Measurements from ENCODE around the gene ESRRG. TPM values are rescaled to one million over a fixed set of nuclear protein-coding genes. Genes with fewer than 3 reads are reported as not detected.

The ESRRG gene
- total RNA-seq, 2 experiments from 2014 or later, result not detected

- H3K27me3 Mint-ChIP-seq, result no peaks in the 10 kb centered on the region
- intact Hi-C loops (cut with DNase I, micrococcal nuclease), result no loop called here
- no peak overlapping the region for H3K4me3 Mint-ChIP-seq
- H3K27ac Mint-ChIP-seq, result no peak overlapping the region
- ChIA-PET POLR2A (no interaction called here), CTCF (interaction anchor here (0.6 kb wide), 1 partner anchor 1508 kb away, joined by 4 read pairs; no protein-coding TSS in a partner anchor)
- no peaks in the 10 kb centered on the region for H3K4me1 Mint-ChIP-seq
- no peak for ATAC-seq
- no peak for DNase-seq
- H3K36me3 Mint-ChIP-seq (ENCODE audit: low read depth), result no peaks in the 10 kb centered on the region
- H3K9me3 Mint-ChIP-seq (ENCODE audit: low read depth), result no peaks in the 10 kb centered on the region
Measured at GRCh38 chr1:216662681-216663080, 60.5 kb downstream of the ESRRG start.

GRCh38 chr1:216660561-216660960 is 62.7 kb downstream of the ESRRG start:
- H3K36me3 Mint-ChIP-seq (ENCODE audit: low read depth), result no peaks in the 10 kb centered on the region
- no peak overlapping the region for H3K27ac Mint-ChIP-seq
- POLR2A ChIA-PET, result no interaction called here
- H3K27me3 Mint-ChIP-seq, result no peaks in the 10 kb centered on the region
- ATAC-seq (no peak), DNase-seq (no peak)
- CTCF ChIA-PET, result no interaction called here
- H3K4me1 Mint-ChIP-seq, result no peaks in the 10 kb centered on the region
- no peaks in the 10 kb centered on the region for H3K9me3 Mint-ChIP-seq (ENCODE audit: low read depth)
- intact Hi-C loops (cut with DNase I, micrococcal nuclease), result no loop called here
- H3K4me3 Mint-ChIP-seq, result no peak overlapping the region

GRCh38 chr1:216653001-216653400 is 70.2 kb downstream of the ESRRG start:
- no peak for DNase-seq
- H3K36me3 Mint-ChIP-seq (ENCODE audit: low read depth), result no peaks in the 10 kb centered on the region
- intact Hi-C loops (cut with DNase I, micrococcal nuclease), result no loop called here
- no peaks in the 10 kb centered on the region for H3K9me3 Mint-ChIP-seq (ENCODE audit: low read depth)
- ChIA-PET CTCF (no interaction called here), POLR2A (no interaction called here)
- no peak for ATAC-seq
- H3K27ac Mint-ChIP-seq, result no peak overlapping the region
- H3K4me1 Mint-ChIP-seq, result no peaks in the 10 kb centered on the region
- no peak overlapping the region for H3K4me3 Mint-ChIP-seq
- no peaks in the 10 kb centered on the region for H3K27me3 Mint-ChIP-seq

GRCh38 chr1:216651826-216652418 is 71.3 kb downstream of the ESRRG start:
- ChIA-PET CTCF (no interaction called here), POLR2A (no interaction called here)
- Mint-ChIP-seq H3K9me3 (ENCODE audit: low read depth) (no peaks in the 10 kb centered on the region), H3K27ac (no peak overlapping the region), H3K27me3 (no peaks in the 10 kb centered on the region), H3K4me1 (no peaks in the 10 kb centered on the region), H3K36me3 (ENCODE audit: low read depth) (no peaks in the 10 kb centered on the region), H3K4me3 (no peak overlapping the region)
- intact Hi-C loops (cut with DNase I, micrococcal nuclease), result no loop called here
- ATAC-seq (no peak), DNase-seq (no peak)

GRCh38 chr1:216643176-216643575 is 80.1 kb downstream of the ESRRG start:
- intact Hi-C loops (cut with DNase I, micrococcal nuclease), result no loop called here
- ATAC-seq (no peak), DNase-seq (no peak)
- no peak overlapping the region for H3K27ac Mint-ChIP-seq
- H3K9me3 Mint-ChIP-seq (ENCODE audit: low read depth), result no peaks in the 10 kb centered on the region
- H3K27me3 Mint-ChIP-seq, result no peaks in the 10 kb centered on the region
- CTCF ChIA-PET, result no interaction called here
- no peaks in the 10 kb centered on the region for H3K36me3 Mint-ChIP-seq (ENCODE audit: low read depth)
- no peak overlapping the region for H3K4me3 Mint-ChIP-seq
- H3K4me1 Mint-ChIP-seq, result no peaks in the 10 kb centered on the region
- POLR2A ChIA-PET, result no interaction called here

- H3K9me3 Mint-ChIP-seq (ENCODE audit: low read depth), result no peaks in the 10 kb centered on the region
- H3K4me1 Mint-ChIP-seq, result no peaks in the 10 kb centered on the region
- H3K27ac Mint-ChIP-seq, result no peak overlapping the region
- ChIA-PET CTCF (no interaction called here), POLR2A (no interaction called here)
- no peak overlapping the region for H3K4me3 Mint-ChIP-seq
- no peaks in the 10 kb centered on the region for H3K27me3 Mint-ChIP-seq
- DNase-seq (no peak), ATAC-seq (no peak)
- H3K36me3 Mint-ChIP-seq (ENCODE audit: low read depth), result no peaks in the 10 kb centered on the region
- intact Hi-C loops (cut with DNase I, micrococcal nuclease), result no loop called here
Measured at GRCh38 chr1:216641669-216642460, 81.4 kb downstream of the ESRRG start.

- intact Hi-C loops (cut with DNase I, micrococcal nuclease), result no loop called here
- H3K36me3 Mint-ChIP-seq (ENCODE audit: low read depth), result no peaks in the 10 kb centered on the region
- no peak for ATAC-seq
- CTCF ChIA-PET, result no interaction called here
- no peak for DNase-seq
- no peaks in the 10 kb centered on the region for H3K27me3 Mint-ChIP-seq
- H3K4me1 Mint-ChIP-seq, result no peaks in the 10 kb centered on the region
- POLR2A ChIA-PET, result no interaction called here
- H3K27ac Mint-ChIP-seq, result no peak overlapping the region
- no peak overlapping the region for H3K4me3 Mint-ChIP-seq
- no peaks in the 10 kb centered on the region for H3K9me3 Mint-ChIP-seq (ENCODE audit: low read depth)
Measured at GRCh38 chr1:216640100-216640499, 83.1 kb downstream of the ESRRG start.

GRCh38 chr1:216632980-216633379 is 90.2 kb downstream of the ESRRG start:
- DNase-seq (no peak), ATAC-seq (no peak)
- Mint-ChIP-seq H3K36me3 (ENCODE audit: low read depth) (no peaks in the 10 kb centered on the region), H3K27me3 (no peaks in the 10 kb centered on the region), H3K4me3 (no peak overlapping the region), H3K9me3 (ENCODE audit: low read depth) (peaks cover 3% of the 10 kb centered on the region), H3K4me1 (no peaks in the 10 kb centered on the region), H3K27ac (no peak overlapping the region)
- POLR2A ChIA-PET, result no interaction called here
- CTCF ChIA-PET, result no interaction called here
- intact Hi-C loops (cut with DNase I, micrococcal nuclease), result no loop called here

GRCh38 chr1:216630532-216630931 is 92.7 kb downstream of the ESRRG start:
- CTCF ChIA-PET, result no interaction called here
- peaks cover 3% of the 10 kb centered on the region for H3K9me3 Mint-ChIP-seq (ENCODE audit: low read depth)
- intact Hi-C loops (cut with DNase I, micrococcal nuclease), result no loop called here
- ATAC-seq (no peak), DNase-seq (no peak)
- H3K4me1 Mint-ChIP-seq, result no peaks in the 10 kb centered on the region
- no peak overlapping the region for H3K27ac Mint-ChIP-seq
- H3K27me3 Mint-ChIP-seq, result no peaks in the 10 kb centered on the region
- POLR2A ChIA-PET, result no interaction called here
- no peaks in the 10 kb centered on the region for H3K36me3 Mint-ChIP-seq (ENCODE audit: low read depth)
- H3K4me3 Mint-ChIP-seq, result no peak overlapping the region

GRCh38 chr1:216627252-216627651 is 96.0 kb downstream of the ESRRG start:
- ChIA-PET POLR2A (no interaction called here), CTCF (no interaction called here)
- Mint-ChIP-seq H3K27me3 (no peaks in the 10 kb centered on the region), H3K4me1 (no peaks in the 10 kb centered on the region), H3K36me3 (ENCODE audit: low read depth) (no peaks in the 10 kb centered on the region), H3K9me3 (ENCODE audit: low read depth) (no peaks in the 10 kb centered on the region), H3K27ac (no peak overlapping the region), H3K4me3 (no peak overlapping the region)
- intact Hi-C loops (cut with DNase I, micrococcal nuclease), result no loop called here
- DNase-seq (no peak), ATAC-seq (no peak)

- Mint-ChIP-seq H3K36me3 (ENCODE audit: low read depth) (no peaks in the 10 kb centered on the region), H3K27me3 (no peaks in the 10 kb centered on the region), H3K9me3 (ENCODE audit: low read depth) (peaks cover 3% of the 10 kb centered on the region), H3K4me3 (no peak overlapping the region), H3K4me1 (no peaks in the 10 kb centered on the region), H3K27ac (no peak overlapping the region)
- DNase-seq, result no peak
- intact Hi-C loops (cut with DNase I, micrococcal nuclease), result no loop called here
- POLR2A ChIA-PET, result no interaction called here
- no peak for ATAC-seq
- CTCF ChIA-PET, result no interaction called here
Measured at GRCh38 chr1:216626394-216627067, 96.7 kb downstream of the ESRRG start.

GRCh38 chr1:216621536-216621935 is 101.7 kb downstream of the ESRRG start:
- POLR2A ChIA-PET, result no interaction called here
- Mint-ChIP-seq H3K27me3 (no peaks in the 10 kb centered on the region), H3K36me3 (ENCODE audit: low read depth) (no peaks in the 10 kb centered on the region), H3K4me3 (no peak overlapping the region), H3K27ac (no peak overlapping the region), H3K4me1 (no peaks in the 10 kb centered on the region), H3K9me3 (ENCODE audit: low read depth) (peaks cover 3% of the 10 kb centered on the region)
- ATAC-seq (no peak), DNase-seq (no peak)
- CTCF ChIA-PET, result no interaction called here
- intact Hi-C loops (cut with DNase I, micrococcal nuclease), result no loop called here

Data from activated CD4-positive, alpha-beta T cell treated with anti-CD3 and anti-CD28 coated beads for 36 hours (primary cell).